HK-2 (cell line): ENCODE measurements around the gene GSTM1.
A peak's percentile ranks its signal among the peaks of the same experiment; 100 is the strongest.

Experiments
- DNase-seq: peaks from one replicate; pipeline ENCODE4 v3.0.0-alpha.2; 2018; ENCODE audit not compliant: unreplicated experiment

The GSTM1 gene

DNA sequence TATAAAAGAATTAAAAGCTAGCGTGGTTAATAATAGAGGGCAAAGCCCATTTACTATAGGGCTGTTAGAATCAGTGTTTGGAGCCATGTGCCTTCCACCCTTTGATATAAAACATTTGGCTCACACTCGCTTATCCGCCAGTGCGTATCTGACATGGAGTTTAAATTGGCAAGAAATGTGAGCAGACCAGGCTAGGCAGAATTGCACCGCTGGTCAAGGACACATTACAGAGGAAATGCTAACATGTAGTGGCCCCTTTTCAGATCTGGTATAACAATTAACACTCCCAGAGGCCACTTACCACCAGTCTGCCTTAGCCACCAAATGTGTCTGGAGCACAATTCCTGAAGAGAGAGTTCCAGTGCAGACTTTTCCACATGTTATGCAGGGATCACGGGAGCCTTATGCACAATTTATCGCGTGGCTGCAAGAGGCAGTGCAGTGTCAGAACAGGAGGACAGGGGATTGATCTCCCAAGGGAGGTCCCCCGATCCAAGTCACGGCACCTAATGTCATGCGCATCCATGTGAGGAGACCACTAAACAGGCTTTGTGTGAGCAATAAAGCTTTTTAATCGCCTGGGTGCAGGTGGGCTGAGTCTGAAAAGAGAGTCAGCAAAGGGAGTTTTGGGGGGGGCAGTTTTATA lies 39.2 kb downstream of the GSTM1 start:
- DNase-seq = no peak

DNA sequence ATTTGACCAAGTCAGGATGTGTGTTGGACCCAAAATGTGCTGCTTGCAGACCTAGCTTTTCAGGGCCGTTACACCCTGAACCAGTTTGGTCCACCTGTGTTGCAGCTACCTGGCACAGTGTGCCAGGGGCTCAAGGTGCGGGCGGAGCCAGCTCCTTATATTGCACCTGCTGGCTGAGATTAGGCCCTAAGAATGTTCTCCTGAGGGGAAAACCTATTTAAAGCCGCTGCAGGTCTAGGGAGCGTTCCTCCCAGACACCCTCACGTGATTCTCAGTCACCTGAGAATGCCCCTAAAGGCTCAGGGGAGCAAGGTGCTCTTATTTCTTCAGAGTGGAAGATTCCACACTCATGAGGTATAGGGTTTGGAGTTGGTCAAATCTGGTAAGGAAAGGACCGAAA lies 41.3 kb downstream of the GSTM1 start:
- no peak for DNase-seq

DNA sequence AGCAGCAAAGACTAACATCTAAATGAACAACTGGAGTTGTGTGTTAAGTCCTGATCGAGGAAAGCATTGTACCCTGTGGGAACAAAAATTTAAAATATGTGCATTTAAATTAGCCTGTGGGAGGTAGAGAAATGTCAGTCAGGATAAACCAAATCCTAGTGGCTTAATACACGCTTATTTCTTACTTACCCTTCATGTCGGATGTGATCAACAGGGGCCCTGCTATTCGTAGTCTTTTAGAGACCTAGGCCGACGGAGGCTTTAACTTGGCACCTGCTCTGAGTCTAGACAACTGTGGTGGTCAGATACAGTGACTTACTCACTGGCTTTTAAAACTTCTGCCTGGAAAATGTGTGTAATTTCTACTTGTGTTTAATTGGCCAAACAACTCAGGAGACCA lies 43.0 kb downstream of the GSTM1 start:
- no peak for DNase-seq

DNA sequence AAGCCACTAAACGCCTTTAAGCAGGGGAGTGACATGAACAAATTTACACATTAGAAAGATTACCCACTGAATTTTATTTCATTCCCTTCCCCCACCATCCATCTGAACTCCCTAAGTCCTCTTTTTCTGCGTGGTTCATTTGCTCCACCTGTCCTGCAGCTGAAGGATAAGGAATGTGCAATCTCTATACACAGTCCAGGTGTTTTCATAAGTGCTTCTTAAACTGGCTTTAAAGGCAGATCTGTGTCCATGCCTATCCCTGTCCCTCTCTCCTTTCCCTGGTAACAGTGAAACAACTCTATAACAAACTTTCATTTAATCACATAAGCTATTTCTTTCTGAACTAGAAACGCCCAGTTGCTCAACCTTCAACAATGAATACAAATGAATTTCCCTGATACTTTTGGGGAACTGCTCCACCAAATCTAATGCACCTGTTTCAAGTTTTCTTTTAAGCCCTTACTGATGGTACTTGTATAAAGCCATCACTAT lies 44.8 kb downstream of the GSTM1 start:
- no peak for DNase-seq

DNA sequence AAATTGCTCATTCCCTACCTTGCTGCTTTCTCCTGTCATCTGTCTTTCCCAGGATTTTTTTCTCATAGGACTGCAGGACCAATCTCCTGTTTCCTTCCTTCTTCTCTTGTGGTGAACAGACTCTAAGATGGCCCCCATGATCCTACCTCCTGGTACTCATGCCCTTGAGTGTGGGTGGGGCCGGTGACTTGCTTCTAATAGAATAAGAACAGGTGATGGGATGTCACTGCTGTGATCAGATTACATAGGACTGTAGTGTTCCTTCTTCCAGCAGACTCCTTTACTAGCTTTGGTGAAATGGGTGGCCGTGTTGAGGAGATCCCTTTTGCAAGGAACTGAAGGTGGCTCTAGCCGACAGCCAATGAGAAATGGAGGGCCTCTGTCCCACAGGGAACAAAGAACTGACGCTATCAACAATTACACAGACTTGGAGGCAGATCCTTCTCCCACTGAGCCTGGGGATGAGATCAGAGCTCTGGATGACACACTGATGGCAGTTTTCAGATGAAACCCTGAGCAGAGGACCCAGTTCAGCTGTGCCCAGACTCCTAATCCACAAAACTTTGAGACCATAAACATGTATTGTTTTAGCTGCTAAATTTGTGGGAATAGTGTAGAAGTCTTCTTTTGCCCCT lies 45.7 kb downstream of the GSTM1 start:
- DNase-seq = no peak

DNA sequence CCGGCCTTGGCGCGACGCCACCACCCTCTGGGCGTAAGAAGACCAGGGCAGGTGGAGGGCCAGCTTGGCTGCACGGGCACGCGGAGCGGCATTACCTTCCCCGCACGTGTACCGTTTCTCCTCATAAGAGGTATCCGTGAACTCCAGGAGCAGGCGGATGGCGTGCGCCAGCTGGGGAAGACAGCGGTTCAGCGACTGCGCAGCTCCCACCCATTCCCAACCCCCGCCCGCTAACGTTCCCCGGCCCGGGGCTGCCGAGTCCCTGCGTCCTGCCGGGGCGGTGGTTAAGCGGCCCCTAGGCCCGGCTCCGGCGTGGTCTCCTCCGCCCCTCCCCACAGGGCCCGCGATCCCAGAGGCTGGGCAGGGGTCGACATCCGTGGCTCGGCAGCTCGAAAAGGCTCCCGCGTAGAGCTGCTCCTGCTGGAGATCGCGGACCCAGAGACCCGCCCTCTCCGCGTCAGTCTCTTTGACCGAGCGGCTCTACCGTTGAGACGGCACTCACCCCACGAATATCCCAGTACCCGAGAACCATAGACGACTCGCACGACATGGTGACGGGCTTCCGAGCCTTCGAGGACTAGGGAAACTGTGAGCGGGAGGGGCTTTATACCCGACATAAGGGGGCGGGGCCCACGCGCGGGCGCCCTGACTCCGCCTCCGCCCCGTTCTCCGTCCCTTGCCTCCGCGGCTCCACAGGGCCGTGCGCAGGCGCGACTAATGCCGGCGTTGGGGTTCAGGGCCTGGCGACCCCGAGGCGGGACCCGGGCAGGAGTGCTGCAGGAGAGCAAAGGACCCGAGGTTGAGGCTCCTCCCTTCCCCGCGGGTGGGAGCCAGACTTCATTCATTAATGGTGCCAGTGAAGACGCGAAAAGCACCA lies 52.4 kb downstream of the GSTM1 start:
- DNase-seq = peak; percentile 75

DNA sequence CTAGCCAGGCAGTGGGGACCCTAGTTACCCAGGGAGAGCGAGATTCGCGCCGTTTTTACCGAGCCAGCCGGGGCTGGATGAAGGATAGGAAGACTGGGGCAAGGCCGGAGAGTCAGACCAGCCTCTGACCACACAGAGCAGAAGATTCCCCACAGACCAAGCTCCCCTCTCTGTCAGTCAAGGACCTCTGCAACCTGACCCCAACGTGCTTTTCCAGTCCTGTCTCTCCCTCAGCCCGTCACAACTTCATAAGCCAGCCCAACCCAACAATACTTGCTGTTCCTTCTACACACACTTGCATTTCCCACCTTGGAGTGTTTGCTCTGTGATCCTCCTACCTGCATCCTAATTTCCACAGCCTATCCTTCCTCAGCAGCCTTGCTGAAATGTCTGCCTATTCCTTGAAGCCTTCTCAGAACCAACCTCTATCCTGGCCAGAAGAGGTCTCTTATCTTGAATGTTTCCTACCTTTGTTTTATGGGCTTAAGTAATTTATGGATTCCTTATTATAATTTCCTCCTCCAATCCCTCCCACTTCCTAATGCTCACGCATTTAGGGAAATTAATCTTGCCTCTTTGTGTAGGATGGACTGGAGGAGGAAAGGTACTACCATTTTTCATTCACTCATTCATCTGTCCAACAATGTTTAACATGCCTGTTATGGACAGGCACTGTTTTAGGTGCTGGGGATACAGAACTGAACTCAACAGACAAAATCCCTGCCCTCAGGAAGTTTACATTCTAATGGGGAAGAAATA lies 53.2 kb downstream of the GSTM1 start, which contains the start of gene GSTM3:
Gene GSTM3 (minus strand): TSS at position 424 of the 759 bp plus-strand sequence. CDS start 751 bp downstream, outside the sequence.
- no peak for DNase-seq
